Measurements from ENCODE around the gene KRTAP21-3. TPM values are rescaled to one million over a fixed set of nuclear protein-coding genes. Genes with fewer than 3 reads are reported as not detected.
"Not testable (repeated sequence)": the region's sequence is repeated elsewhere in the genome, so short reads cannot be mapped to it uniquely, and the experiment has no call there.

Gene KRTAP21-3
- not detected for total RNA-seq
- long read RNA-seq, result 0 reads

GRCh38 chr21:30718239-30718909 is at the start of gene KRTAP21-3:
TSS of gene KRTAP21-3 (minus strand) at chr21:30718777. CDS start at chr21:30718759, 18 bp downstream.
- no peak within 1 kb of the TSS for H3K4me3 ChIP-seq
- H3K9me3 ChIP-seq, result no peaks in the 10 kb centered on the region
- ATAC-seq (no peak), DNase-seq (no peak)
- H3K4me1 ChIP-seq, result no peaks in the 10 kb centered on the region
- intact Hi-C loops (cut with DNase I), result no loop called here
- WGBS (ENCODE audit: insufficient coverage, low coverage, low lambda C conversion rate, missing lambda C conversion rate), result 55% methylated on average over 3 of the region's 3 CpGs
- H3K27me3 ChIP-seq, result no peaks in the 10 kb centered on the region
- TF ChIP-seq CTCF (IDR thresholded peaks at IDR 0.05), result no peak
- no peak for TF ChIP-seq POLR2A (IDR thresholded peaks at IDR 0.05)
- no peak within 1 kb of the TSS for H3K27ac ChIP-seq
- no peaks in the 10 kb centered on the region for H3K36me3 ChIP-seq

GRCh38 chr21:30760776-30761175 is 42.2 kb upstream of the KRTAP21-3 start:
- Histone ChIP-seq H3K36me3 (no peaks in the 10 kb centered on the region), H3K4me3 (no peak overlapping the region), H3K27ac (no peak overlapping the region), H3K27me3 (no peaks in the 10 kb centered on the region), H3K9me3 (no peaks in the 10 kb centered on the region), H3K4me1 (no peaks in the 10 kb centered on the region)
- no peak for DNase-seq
- no peak for TF ChIP-seq POLR2A (IDR thresholded peaks at IDR 0.05)
- no peak for TF ChIP-seq CTCF (IDR thresholded peaks at IDR 0.05)
- no peak for ATAC-seq
- WGBS (ENCODE audit: insufficient coverage, low coverage, low lambda C conversion rate, missing lambda C conversion rate), result 35% methylated on average over 2 of the region's 2 CpGs
- intact Hi-C loops (cut with DNase I), result no loop called here

- H3K4me3 ChIP-seq, result no peak overlapping the region
- H3K27me3 ChIP-seq, result no peaks in the 10 kb centered on the region
- H3K9me3 ChIP-seq, result no peaks in the 10 kb centered on the region
- DNase-seq, result no peak
- no peak overlapping the region for H3K27ac ChIP-seq
- TF ChIP-seq POLR2A (IDR thresholded peaks at IDR 0.05) (no peak), CTCF (IDR thresholded peaks at IDR 0.05) (no peak)
- no peaks in the 10 kb centered on the region for H3K4me1 ChIP-seq
- H3K36me3 ChIP-seq, result no peaks in the 10 kb centered on the region
- ATAC-seq, result no peak
- intact Hi-C loops (cut with DNase I), result no loop called here
- WGBS (ENCODE audit: insufficient coverage, low coverage, low lambda C conversion rate, missing lambda C conversion rate), result 51% methylated on average over 2 of the region's 2 CpGs
Observed at GRCh38 chr21:30758306-30758705, 39.7 kb upstream of the KRTAP21-3 start.

GRCh38 chr21:30755328-30755727 is 36.8 kb upstream of the KRTAP21-3 start, which contains the start of gene KRTAP21-1:
TSS of gene KRTAP21-1 (minus strand) at chr21:30755428. CDS start at chr21:30755378, 50 bp downstream.
- DNase-seq; H3K27me3 ChIP-seq; H3K27ac ChIP-seq; H3K4me3 ChIP-seq; H3K36me3 ChIP-seq; H3K9me3 ChIP-seq; intact Hi-C loops (cut with DNase I); ATAC-seq; H3K4me1 ChIP-seq: not testable (repeated sequence)
- no CpG with 5 or more reads among the region's 2 CpGs for WGBS (ENCODE audit: insufficient coverage, low coverage, low lambda C conversion rate, missing lambda C conversion rate)

GRCh38 chr21:30747159-30747558 is 28.6 kb upstream of the KRTAP21-3 start, which contains the start of gene KRTAP21-2:
TSS of gene KRTAP21-2 (minus strand) at chr21:30747259. CDS start at chr21:30747202, 57 bp downstream.
- intact Hi-C loops (cut with DNase I), result no loop called here
- Histone ChIP-seq H3K27me3 (no peaks in the 10 kb centered on the region), H3K27ac (no peak within 1 kb of the TSS), H3K36me3 (no peaks in the 10 kb centered on the region), H3K4me3 (no peak within 1 kb of the TSS), H3K4me1 (no peaks in the 10 kb centered on the region), H3K9me3 (no peaks in the 10 kb centered on the region)
- no peak for TF ChIP-seq CTCF (IDR thresholded peaks at IDR 0.05)
- TF ChIP-seq POLR2A (IDR thresholded peaks at IDR 0.05), result no peak
- DNase-seq (no peak), ATAC-seq (no peak)
